GM21526 (cell line): ENCODE data around the gene PLA2G2F.

Source experiments
- ATAC-seq: cut with Tn5 transposase; IDR thresholded peaks from one replicate; pipeline ENCODE4 v1.9.1; 2021; ENCODE audit warnings: moderate library complexity; ENCODE audit not compliant: unreplicated experiment, low FRiP score

Gene PLA2G2F

GRCh38 chr1:20166051-20166450, 26.9 kb downstream of the PLA2G2F start:
- ATAC-seq = no peak

DNA sequence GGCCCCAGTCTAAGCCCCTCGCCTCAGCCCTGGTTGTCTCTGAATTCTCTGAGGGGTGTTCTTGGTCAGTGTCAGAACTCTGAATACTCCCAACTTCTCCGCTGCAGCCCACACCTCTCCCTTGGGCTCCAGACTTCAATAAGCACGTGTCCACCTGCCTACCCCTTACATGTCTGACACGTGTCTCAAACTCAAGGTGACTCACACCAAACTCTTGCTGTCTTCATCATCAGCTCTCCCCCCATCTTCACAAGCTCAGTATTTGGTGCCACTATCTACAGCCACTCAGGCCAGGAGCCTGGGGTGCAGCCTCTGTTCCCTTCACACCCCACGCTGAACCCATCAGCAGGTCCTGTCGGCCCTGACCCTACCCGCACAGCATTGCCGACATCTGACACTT, 28.0 kb downstream of the PLA2G2F start:
- ATAC-seq = no peak

GRCh38 chr1:20168564-20169491, 29.7 kb downstream of the PLA2G2F start:
- ATAC-seq = no peak

- no peak for ATAC-seq
These were observed 30.8 kb downstream of the PLA2G2F start for GRCh38 chr1:20169932-20170331.

DNA sequence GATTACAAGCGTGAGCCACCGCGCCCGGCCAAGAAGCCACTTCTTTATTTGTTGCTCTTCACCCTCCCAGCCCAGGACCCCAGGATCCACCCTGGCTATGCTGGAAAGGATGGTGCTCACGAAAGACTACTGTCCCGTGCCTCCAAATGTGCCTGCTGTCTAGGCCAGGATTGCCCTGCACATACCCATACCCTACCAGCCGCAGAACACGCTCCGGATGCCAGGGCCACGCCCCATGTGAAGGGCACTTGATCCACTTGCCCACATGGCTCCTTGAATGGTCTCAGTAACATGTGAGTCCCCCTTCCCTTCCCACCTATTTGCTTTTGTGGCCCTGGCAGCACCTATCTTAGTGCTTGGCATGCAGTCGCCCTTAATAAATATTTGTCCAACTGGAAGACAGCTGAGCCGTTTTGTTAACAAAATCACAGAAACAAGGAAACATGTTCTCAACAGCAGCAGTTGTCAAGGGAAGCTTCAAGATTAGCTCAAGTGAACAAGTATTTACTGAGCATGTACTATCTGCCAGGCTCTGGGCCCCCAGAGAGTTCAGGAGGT, 33.0 kb downstream of the PLA2G2F start:
- no peak for ATAC-seq

DNA sequence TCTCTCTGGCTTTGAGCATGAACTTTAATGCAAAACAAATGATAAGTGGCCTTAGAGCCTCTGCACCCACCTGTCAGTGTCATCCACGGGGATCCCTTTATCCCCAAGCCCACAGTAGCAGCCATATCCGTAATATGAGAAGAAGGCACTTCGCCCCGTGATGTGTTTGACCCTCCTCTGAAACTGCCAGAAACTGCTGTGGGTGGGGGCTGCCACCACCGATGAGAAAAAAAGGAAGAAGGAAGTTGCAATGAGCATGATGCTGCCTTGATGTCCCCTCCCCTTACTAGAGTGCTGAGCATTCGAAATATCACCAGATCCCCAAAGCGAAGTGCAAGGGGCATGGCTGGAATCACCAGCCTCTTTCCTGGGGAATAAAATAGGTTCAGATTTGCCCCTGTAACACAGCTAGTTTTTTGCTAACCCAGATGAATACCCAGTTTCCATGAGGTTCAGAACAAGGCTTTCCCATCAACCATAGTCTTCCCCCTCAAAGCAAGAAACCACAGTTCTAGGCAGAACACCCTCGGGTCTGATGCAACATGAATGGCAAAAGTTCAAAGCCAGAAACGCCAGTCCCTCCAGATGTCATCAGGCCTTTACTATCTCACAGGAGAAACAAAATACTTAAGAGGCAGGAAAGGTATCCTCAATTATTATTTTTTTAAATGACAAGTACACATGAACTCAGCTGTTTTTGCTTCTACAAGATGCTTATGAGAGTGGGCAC, 36.0 kb downstream of the PLA2G2F start:
- ATAC-seq = no peak

DNA sequence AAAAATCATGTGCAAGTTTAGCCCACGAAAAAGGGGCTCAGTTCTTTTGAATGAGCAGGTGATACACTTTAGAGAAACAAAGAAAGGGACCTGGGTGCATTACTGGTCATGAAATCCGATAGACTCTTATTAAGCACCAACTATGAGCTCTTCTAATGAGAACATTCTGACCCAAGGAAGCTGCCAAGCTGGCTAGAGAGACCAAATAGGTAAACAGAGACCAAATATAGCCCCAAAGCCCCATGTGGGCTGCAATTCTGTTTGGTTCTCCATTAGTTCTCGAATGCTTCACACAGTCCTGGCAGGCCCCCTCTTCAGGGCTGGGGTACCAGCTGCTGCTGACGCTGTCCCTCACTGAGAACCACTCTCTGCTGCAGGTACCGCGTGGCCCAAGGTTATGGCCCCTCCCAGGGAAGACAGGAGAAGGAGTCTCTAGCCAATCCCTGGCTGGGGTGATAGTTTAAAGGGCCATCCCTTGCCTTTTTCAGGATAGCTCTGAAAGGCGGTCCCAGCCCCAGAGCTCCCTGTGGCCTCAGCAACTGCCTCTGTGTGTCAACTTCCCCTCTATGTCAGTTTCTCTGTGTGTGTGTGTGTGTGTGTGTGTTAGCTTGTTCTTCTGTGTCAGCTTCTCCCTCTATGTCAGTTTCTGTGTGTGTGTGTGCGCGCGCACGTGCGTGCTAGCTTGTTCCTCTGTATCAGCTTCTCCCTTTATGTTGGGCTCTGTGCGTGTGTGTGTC, 39.7 kb downstream of the PLA2G2F start:
- no peak for ATAC-seq

GRCh38 chr1:20179371-20180128, 40.4 kb downstream of the PLA2G2F start:
- ATAC-seq = no peak

DNA sequence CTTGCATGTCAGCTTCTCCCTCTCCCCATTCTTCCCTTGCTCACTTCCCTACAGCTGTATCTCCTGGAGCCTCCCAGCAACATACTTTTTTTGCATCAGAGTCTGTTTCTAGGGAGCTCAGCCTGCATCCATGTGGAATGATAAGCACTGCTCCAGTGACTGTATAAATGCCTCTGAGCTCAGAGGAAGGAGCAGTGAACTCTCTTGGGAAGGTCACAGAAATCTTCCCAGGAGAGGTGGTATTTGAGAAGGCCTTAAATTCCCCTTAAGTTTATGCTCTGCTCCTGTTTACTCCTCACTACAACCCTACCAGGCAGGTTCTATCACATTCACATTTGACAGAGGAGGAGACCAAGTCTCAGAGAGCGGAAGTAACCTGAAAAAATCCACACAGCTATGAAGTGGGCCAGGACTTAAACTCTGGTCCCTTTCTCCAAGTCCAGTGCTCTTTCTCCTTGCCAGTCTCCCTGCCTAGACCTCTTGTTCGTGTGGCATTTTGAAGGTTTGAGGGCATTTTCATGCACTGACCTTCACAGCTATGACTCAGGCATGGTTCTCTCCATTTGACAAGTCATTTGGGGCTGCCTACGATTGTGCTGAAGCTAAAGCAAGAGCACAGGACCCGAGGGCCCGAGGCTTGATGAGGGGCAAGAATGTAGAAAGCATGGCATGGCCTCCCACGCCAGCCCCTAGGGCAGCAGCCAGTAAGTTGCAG, 41.2 kb downstream of the PLA2G2F start:
- ATAC-seq = no peak

GRCh38 chr1:20180844-20181207, 41.7 kb downstream of the PLA2G2F start:
- ATAC-seq = no peak

DNA sequence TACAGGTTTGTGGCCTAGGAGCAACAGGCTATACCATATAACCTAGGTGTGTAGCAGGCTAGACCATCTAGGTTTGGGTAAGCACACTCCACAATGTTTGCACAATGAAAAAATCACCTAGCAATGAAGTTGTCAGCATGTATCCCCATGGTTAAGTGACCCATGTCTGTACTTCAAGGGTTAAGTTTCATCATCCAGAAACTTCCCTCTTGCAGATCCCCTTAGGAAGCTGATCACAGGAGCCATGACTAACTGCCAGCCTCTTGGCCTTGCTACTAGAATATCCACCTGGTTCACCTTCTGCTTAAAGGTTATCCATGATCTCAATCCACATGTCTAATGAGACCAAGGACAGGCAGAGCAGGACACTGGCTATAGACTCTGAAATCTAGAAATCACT, 43.3 kb downstream of the PLA2G2F start:
- no peak for ATAC-seq

DNA sequence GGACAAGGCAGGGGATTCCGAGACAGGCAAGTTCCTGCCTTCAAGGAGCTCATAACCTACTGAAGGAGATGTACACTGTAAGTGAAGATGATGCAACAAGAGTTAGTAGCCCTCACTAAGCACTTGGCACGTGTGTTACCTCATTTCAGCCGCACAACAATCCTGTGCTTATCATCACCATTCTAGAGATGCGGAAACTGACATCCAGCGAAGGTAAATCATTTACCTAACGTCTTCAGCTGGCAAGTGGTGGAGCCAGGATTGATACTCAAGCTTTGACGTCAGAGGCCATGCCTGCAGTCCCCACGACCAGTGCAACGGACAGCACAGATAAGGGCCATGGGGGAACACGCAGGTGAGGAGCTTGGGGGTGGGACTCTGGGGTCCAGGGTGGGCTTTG, 43.9 kb downstream of the PLA2G2F start:
- ATAC-seq = no peak

DNA sequence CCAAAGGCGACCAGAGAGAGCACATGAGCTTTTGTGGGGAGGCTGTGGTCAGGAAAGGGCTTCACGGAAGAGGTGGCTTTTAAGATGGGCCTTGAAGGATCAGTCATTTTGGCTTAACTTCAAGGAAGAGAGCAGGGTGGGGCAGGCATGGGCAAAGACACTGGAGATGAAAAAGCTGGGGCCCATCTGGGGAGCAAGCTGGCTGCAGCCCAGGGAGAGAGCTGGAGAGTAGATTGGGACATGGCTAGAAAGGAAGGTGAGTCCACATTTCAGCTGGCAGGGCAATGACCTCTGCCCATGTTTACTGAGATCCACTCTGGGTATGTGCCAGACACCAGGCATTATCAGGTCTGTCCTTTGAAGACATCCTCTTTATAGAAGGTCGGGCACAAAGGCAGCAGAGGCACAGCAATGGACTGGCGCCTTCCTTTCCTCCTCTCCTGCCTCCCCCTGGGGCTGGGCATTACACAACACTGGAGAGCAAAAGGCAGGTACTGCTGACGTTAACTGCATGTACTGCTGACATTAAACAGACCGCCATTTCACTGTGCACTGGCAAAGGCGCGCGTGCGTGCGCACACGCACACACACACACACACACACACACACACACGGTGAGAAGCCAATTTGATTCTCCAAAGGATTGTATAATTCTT, 44.6 kb downstream of the PLA2G2F start:
- no peak for ATAC-seq

DNA sequence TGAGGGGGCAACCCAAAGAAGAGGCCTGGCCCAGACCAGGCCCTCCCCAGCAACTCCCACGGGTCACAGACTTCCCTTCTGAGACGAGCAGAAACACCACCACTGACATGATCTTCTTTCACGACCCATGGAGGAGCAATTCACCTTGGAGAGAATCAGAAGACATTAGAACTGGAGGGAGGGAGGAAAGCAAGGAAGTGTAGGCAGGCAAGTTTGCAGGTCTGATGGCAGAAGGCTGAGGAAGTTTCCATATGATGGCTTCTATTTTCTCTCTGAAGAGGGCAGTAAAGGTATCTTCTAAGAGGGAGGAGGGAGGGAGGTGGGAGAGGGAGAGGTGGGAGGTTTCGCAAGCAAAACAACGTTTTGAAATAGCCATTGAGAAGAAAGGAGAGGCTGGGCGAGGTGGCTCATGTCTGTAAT, 45.4 kb downstream of the PLA2G2F start:
- no peak for ATAC-seq

- no peak for ATAC-seq
These were observed 46.1 kb downstream of the PLA2G2F start for GRCh38 chr1:20184997-20185833.

- ATAC-seq = no peak
These were observed 47.0 kb downstream of the PLA2G2F start, which contains the start of the genes PLA2G2C and UBXN10 for GRCh38 chr1:20185834-20186782. PLA2G2C (minus strand) TSS chr1:20186518; CDS start chr1:20177363, 9,155 bp downstream. UBXN10 (plus strand) TSS chr1:20186096; CDS start chr1:20190562, 4,466 bp downstream.
